Measurements from ENCODE around the gene PCDHA7.
"Not testable (repeated sequence)": the region's sequence is repeated elsewhere in the genome, so short reads cannot be mapped to it uniquely, and the experiment has no call there.

PCDHA7 gene

DNA sequence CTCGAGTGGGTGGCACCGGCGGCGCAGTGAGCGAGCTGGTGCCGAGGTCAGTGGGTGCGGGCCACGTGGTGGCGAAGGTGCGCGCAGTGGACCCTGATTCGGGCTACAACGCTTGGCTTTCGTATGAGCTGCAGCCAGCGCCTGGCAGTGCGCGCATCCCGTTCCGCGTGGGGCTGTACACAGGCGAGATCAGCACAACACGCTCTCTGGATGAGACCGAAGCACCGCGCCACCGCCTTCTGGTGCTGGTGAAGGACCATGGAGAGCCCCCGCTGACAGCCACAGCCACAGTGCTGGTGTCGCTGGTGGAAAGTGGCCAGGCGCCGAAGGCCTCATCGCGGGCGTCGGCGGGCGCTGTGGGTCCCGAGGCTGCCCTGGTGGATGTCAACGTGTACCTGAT, 10.6 kb upstream of the PCDHA7 start:
- DNase-seq = no peak

DNA sequence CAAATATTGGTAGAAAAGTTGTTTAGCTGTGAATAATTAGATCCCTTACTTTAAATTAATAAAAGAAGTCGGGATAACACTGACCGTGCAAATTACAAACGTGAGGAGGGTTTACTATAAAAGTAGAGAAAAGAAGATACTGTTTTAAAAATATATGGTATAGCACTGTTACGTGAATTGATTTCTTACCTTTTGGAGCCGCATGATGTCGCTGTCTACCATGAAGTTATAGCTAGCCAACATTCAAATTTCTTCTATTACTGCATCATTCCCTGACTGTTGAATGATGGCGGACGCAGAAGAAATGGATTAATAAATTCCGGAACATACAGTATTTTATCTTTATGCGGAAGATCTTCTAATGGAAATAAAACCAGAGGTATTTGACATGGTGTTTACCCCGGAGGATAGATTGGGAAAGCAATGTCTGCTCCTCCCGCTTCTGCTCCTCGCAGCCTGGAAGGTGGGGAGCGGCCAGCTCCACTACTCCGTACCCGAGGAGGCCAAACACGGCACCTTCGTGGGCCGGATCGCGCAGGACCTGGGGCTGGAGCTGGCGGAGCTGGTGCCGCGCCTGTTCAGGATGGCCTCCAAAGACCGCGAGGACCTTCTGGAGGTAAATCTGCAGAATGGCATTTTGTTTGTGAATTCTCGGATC, 6.2 kb upstream of the PCDHA7 start, which contains the start of gene PCDHA6:
Gene PCDHA6 (plus strand): TSS at position 257 of the 658 bp plus-strand sequence. CDS start 132 bp downstream, at position 389.
- DNase-seq = no peak

DNA sequence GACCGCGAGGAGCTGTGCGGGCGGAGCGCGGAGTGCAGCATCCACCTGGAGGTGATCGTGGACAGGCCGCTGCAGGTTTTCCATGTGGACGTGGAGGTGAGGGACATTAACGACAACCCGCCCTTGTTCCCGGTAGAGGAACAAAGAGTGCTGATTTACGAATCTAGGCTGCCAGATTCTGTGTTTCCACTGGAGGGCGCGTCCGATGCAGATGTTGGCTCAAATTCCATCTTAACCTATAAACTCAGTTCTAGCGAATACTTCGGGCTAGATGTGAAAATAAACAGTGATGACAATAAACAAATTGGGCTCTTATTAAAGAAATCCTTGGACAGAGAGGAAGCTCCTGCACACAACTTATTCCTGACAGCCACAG, 5.7 kb upstream of the PCDHA7 start:
- DNase-seq = no peak

DNA sequence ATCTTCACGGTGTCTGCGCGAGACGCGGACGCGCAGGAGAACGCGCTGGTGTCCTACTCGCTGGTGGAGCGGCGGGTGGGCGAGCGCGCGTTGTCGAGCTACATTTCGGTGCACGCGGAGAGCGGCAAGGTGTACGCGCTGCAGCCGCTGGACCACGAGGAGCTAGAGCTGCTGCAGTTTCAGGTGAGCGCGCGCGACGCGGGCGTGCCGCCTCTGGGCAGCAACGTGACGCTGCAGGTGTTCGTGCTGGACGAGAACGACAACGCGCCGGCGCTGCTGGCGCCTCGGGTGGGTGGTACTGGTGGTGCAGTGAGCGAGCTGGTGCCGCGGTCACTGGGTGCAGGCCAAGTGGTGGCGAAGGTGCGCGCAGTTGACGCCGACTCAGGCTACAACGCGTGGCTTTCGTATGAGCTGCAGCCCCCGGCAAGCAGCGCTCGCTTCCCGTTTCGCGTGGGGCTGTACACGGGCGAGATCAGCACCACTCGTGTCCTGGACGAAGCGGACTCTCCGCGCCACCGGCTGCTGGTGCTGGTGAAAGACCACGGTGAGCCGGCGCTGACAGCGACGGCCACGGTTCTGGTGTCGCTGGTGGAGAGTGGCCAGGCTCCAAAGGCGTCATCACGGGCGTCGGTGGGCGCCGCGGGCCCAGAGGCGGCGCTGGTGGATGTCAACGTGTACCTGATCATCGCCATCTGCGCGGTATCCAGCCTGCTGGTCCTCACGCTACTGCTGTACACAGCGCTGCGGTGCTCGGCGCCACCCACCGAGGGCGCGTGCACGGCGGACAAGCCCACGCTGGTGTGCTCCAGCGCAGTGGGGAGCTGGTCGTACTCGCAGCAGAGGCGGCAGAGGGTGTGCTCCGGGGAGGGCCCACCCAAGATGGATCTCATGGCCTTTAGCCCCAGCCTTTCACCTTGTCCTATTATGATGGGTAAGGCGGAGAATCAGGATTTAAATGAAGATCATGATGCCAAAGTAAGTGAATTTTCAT, 4.3 kb upstream of the PCDHA7 start:
- DNase-seq = not testable (repeated sequence)

DNA sequence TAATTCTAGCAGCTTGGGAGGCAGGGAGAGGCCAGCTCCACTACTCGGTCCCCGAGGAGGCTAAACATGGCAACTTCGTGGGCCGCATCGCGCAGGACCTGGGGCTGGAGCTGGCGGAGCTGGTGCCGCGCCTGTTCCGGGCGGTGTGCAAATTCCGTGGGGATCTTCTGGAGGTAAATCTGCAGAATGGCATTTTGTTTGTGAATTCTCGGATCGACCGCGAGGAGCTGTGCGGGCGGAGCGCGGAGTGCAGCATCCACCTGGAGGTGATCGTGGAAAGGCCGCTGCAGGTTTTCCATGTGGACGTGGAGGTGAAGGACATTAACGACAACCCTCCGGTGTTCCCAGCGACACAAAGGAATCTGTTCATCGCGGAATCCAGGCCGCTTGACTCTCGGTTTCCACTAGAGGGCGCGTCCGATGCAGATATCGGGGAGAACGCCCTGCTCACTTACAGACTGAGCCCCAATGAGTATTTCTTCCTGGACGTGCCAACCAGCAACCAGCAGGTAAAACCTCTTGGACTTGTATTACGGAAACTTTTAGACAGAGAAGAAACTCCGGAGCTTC, 455 bp downstream of the PCDHA7 start:
- DNase-seq = not testable (repeated sequence)

DNA sequence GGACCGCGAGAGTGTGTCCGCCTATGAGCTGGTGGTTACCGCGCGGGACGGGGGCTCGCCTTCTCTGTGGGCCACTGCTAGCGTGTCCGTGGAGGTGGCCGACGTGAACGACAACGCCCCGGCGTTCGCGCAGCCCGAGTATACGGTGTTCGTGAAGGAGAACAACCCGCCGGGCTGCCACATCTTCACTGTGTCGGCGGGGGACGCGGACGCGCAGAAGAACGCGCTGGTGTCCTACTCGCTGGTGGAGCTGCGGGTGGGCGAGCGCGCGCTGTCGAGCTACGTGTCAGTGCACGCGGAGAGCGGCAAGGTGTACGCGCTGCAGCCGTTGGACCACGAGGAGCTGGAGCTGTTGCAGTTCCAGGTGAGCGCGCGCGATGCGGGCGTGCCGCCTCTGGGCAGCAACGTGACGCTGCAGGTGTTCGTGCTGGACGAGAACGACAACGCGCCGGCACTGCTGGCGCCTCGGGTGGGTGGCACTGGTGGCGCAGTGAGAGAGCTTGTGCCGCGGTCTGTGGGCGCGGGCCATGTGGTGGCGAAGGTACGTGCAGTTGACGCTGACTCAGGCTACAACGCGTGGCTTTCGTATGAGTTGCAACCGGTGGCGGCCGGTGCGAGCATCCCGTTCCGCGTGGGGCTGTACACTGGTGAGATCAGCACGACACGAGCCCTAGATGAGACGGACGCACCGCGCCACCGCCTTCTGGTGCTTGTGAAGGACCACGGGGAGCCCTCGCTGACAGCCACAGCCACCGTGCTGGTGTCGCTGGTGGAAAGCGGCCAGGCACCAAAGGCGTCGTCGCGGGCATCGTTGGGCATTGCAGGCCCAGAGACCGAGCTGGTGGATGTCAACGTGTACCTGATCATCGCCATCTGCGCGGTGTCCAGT, 1.8 kb downstream of the PCDHA7 start:
- DNase-seq = no peak

DNA sequence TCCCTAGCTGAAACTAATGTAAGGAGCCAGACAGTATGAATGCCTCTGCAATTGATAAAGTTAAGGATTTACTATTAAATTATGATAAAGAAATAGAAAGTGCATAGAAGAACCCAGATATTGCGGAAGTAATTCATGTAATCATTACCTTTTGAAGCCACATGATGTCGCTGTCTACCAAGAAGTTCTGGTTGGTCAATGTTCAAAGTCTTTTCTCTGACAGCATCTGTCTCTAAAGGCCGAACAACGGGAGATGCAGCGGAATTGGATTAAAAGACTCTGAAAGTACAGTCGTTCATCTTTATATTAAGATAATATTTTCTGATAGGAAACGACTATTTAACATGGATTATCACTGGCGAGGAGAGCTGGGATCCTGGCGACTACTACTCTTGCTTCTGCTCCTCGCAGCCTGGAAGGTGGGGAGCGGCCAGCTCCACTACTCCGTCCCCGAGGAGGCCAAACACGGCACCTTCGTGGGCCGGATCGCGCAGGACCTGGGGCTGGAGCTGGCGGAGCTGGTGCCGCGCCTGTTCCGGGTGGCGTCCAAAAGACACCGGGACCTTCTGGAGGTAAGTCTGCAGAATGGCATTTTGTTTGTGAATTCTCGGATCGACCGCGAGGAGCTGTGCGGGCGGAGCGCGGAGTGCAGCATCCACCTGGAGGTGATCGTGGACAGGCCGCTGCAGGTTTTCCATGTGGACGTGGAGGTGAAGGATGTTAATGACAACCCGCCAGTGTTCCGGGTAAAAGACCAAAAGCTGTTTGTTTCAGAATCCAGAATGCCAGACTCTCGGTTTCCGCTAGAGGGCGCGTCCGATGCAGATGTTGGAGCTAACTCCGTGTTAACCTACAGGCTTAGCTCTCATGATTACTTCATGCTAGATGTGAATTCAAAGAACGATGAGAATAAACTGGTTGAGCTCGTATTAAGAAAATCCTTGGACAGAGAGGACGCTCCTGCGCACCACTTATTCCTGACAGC, 7.2 kb downstream of the PCDHA7 start, which contains the start of gene PCDHA8:
Gene PCDHA8 (plus strand): TSS at position 210 of the 985 bp plus-strand sequence. CDS start 135 bp downstream, at position 345.
- no peak for DNase-seq

DNA sequence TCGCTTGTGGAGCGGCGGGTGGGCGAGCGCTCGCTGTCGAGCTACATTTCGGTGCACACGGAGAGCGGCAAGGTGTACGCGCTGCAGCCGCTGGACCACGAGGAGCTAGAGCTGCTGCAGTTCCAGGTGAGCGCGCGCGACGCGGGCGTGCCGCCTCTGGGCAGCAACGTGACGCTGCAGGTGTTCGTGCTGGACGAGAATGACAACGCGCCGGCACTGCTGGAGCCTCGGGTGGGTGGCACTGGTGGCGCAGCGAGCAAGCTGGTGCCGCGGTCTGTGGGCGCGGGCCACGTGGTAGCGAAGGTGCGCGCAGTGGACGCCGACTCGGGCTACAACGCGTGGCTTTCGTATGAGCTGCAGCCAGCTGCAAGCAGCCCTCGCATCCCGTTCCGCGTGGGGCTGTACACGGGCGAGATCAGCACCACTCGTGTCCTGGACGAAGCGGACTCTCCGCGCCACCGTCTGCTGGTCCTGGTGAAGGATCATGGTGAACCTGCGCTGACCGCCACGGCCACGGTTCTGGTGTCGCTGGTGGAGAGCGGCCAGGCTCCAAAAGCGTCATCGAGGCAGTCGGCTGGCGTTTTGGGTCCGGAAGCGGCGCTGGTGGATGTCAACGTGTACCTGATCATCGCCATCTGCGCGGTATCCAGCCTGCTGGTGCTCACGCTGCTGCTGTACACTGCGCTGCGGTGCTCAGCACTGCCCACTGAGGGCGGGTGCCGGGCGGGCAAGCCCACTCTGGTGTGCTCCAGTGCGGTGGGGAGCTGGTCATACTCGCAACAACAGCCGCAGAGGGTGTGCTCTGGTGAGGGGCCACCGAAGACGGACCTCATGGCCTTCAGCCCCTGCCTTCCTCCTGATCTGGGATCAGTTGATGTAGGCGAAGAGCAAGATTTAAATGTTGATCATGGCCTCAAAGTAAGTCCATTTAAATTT, 9.0 kb downstream of the PCDHA7 start:
- DNase-seq = no peak

DNA sequence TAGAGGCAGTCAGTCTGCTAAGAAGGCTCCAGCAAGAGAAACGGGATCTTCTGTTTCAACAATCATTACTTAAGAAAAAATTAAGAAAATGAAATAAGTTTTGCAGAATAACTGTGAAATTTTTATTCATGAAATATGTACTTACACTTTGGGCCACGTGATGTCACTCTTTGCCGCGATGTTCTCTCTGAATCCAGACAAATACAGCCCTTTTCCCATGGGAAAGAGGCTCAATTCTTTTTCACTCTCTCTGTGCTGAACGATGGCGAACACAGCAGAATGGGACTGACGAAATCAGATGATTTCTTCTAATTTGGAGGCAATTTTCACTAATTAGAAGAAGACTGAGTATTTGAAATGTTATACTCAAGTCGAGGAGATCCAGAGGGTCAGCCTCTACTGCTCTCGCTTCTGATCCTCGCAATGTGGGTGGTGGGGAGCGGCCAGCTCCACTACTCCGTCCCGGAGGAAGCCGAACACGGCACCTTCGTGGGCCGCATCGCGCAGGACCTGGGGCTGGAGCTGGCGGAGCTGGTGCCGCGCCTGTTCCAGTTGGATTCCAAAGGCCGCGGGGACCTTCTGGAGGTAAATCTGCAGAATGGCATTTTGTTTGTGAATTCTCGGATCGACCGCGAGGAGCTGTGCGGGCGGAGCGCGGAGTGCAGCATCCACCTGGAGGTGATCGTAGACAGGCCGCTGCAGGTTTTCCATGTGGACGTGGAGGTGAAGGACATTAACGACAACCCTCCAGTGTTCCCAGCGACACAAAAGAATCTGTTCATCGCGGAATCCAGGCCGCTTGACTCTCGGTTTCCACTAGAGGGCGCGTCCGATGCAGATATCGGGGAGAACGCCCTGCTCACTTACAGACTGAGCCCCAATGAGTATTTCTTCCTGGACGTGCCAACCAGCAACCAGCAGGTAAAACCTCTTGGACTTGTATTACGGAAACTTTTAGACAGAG, 14.4 kb downstream of the PCDHA7 start, which contains the start of gene PCDHA9:
Gene PCDHA9 (plus strand): TSS at position 244 of the 964 bp plus-strand sequence. CDS start 114 bp downstream, at position 358.
- not testable (repeated sequence) for DNase-seq

DNA sequence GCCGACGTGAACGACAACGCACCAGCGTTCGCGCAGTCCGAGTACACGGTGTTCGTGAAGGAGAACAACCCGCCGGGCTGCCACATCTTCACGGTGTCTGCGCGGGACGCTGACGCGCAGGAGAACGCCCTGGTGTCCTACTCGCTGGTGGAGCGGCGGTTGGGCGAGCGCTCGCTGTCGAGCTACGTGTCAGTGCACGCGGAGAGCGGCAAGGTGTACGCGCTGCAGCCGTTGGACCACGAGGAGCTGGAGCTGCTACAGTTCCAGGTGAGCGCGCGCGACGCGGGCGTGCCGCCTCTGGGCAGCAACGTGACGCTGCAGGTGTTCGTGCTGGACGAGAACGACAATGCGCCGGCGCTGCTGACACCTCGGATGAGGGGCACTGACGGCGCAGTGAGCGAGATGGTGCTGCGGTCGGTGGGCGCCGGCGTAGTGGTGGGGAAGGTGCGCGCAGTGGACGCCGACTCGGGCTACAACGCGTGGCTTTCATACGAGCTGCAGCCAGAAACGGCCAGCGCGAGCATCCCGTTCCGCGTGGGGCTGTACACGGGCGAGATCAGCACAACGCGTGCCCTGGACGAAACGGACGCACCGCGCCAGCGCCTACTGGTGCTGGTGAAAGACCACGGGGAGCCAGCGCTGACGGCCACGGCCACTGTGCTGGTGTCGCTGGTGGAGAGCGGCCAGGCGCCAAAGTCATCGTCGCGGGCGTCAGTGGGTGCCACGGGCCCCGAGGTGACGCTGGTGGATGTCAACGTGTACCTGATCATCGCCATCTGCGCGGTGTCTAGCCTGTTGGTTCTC, 16.0 kb downstream of the PCDHA7 start:
- not testable (repeated sequence) for DNase-seq

DNA sequence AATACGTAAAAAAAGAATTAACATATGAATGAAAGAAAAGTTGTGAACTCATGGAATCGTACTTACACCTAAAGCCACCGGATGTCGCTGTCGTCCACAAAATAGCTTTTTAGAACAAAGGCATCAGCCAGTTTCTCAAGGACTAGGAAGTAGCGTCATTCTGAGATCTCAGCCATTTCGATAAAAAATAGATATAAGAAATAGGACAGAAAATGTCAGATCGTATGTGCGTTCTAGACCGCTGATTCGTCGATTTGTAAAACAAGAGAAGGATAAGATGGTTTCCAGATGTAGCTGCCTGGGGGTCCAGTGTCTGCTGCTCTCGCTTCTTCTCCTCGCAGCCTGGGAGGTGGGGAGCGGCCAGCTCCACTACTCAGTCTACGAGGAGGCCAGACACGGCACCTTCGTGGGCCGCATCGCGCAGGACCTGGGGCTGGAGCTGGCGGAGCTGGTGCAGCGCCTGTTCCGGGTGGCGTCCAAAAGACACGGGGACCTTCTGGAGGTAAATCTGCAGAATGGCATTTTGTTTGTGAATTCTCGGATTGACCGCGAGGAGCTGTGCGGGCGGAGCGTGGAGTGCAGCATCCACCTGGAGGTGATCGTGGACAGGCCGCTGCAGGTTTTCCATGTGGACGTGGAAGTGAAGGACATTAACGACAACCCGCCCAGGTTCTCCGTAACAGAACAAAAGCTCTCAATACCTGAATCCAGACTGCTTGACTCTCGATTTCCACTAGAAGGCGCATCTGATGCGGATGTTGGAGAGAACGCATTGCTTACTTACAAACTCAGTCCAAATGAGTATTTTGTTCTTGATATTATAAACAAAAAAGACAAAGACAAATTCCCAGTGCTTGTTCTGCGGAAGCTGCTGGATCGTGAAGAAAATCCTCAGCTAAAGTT, 22.0 kb downstream of the PCDHA7 start, which contains the start of gene PCDHA10:
Gene PCDHA10 (plus strand): TSS at position 126 of the 903 bp plus-strand sequence. CDS start 152 bp downstream, at position 278.
- no peak for DNase-seq

DNA sequence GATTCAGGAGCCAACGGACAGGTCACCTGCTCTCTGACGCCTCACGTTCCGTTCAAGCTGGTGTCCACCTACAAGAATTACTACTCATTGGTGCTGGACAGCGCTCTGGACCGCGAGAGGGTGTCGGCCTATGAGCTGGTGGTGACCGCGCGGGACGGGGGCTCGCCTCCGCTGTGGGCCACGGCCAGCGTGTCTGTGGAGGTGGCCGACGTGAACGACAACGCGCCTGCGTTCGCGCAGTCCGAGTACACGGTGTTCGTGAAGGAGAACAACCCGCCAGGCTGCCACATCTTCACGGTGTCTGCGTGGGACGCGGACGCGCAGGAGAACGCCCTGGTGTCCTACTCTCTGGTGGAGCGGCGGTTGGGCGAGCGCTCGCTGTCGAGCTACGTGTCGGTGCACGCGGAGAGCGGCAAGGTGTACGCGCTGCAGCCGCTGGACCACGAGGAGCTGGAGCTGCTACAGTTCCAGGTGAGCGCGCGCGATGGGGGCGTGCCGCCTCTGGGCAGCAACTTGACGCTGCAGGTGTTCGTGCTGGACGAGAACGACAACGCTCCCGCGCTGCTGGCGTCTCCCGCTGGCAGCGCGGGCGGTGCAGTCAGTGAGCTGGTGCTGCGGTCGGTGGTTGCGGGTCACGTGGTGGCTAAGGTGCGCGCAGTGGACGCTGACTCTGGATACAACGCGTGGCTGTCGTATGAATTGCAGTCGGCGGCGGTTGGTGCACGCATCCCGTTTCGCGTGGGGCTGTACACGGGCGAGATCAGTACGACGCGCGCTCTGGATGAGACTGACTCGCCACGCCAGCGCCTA, 23.3 kb downstream of the PCDHA7 start:
- DNase-seq = no peak

DNA sequence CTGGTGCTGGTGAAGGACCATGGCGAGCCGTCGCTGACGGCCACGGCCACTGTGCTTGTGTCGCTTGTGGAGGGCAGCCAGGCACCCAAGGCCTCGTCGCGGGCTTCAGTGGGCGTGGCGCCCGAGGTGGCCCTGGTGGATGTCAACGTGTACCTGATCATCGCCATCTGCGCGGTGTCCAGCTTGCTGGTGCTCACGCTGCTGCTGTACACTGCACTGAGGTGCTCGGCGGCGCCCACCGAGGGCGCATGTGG, 23.8 kb downstream of the PCDHA7 start:
- no peak for DNase-seq

DNA sequence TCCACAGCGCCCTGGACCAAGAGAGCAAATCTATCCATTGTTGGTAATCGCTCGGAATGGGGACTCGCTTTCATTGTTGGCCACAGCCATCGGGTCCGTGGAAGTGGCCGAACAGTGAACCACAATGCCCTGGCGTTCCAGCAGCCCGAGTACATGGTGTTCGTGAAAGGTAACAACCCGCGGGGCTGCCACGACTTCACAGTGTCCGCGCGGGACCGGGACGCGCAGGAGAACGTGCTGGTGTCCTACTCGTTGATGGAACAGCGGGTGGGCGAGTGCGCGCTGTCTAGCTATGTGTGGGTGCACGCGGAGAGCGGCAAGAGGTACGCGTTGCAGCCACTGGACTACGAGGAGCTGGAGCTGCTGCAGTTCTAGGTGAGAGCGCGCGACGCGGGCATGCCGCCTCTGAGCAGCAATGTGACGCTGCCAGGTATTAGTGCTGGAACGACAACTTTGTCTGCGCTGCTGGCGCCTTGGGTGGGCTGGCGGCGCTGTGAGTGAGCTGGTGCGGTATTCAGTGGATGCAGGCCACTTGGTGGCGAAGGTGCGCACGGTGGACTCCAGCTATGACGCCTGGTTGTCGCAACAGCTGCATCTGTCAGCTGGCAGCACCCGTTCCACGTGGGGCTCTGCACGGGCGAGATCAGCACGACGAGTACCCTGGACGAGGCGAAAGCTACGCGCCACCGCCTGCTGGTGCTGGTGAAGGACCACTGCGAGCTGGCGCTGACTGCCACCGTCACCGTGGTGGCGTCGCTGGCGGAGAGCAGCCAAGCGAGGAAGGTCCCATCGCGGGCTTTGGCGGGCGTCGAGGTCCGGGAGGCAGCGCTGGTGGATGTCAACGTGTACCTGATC, 28.6 kb downstream of the PCDHA7 start:
- no peak for DNase-seq
